Measurements from ENCODE around the gene SHTN1. TPM values are rescaled to one million over a fixed set of nuclear protein-coding genes. Genes with fewer than 3 reads are reported as not detected.

The SHTN1 gene
- total RNA-seq, 2 donors from 2014 or later: 28.1 to 30.9 TPM

DNA sequence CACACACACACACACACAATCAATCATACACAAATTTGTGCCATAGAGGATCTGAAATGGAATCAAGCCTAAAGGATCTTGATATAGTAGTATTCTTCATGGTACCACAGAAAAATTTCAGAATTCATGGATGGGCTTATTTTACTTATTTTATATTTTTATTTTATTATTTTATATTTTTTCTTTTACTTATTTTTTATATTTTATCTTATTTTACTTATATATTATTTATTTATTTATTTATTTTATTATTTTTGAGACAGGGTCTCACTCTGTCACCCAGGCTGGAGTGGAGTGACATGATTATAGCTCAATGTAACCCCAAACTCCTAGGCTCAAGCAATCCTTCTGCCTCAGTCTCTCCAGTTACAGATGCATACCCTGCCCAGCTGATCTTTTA is 16.7 kb downstream of the SHTN1 start:
- no peaks in the 10 kb centered on the region for H3K36me3 ChIP-seq
- H3K27ac ChIP-seq: no peak overlapping the region
- no peak overlapping the region for H3K4me3 ChIP-seq
- no peaks in the 10 kb centered on the region for H3K9me3 ChIP-seq
- no peak overlapping the region for H3K9ac ChIP-seq (ENCODE audit: low read depth in 2 of 2, low read length in 2 of 2)
- no peaks in the 10 kb centered on the region for H3K27me3 ChIP-seq
- no peak for TF ChIP-seq CTCF (IDR thresholded peaks at IDR 0.05)
- H3K4me1 ChIP-seq: no peaks in the 10 kb centered on the region
- no peak for DNase-seq
- intact Hi-C loops (cut with DNase I): no loop called here

GRCh38 chr10:116985611-116986010 is 19.4 kb downstream of the SHTN1 start:
- TF ChIP-seq CTCF (IDR thresholded peaks at IDR 0.05): no peak
- Histone ChIP-seq H3K27me3 (no peaks in the 10 kb centered on the region), H3K4me1 (no peaks in the 10 kb centered on the region), H3K9ac (ENCODE audit: low read depth in 2 of 2, low read length in 2 of 2) (no peak overlapping the region), H3K9me3 (no peaks in the 10 kb centered on the region), H3K36me3 (no peaks in the 10 kb centered on the region), H3K4me3 (no peak overlapping the region), H3K27ac (no peak overlapping the region)
- no peak for DNase-seq
- intact Hi-C loops (cut with DNase I): no loop called here

DNA sequence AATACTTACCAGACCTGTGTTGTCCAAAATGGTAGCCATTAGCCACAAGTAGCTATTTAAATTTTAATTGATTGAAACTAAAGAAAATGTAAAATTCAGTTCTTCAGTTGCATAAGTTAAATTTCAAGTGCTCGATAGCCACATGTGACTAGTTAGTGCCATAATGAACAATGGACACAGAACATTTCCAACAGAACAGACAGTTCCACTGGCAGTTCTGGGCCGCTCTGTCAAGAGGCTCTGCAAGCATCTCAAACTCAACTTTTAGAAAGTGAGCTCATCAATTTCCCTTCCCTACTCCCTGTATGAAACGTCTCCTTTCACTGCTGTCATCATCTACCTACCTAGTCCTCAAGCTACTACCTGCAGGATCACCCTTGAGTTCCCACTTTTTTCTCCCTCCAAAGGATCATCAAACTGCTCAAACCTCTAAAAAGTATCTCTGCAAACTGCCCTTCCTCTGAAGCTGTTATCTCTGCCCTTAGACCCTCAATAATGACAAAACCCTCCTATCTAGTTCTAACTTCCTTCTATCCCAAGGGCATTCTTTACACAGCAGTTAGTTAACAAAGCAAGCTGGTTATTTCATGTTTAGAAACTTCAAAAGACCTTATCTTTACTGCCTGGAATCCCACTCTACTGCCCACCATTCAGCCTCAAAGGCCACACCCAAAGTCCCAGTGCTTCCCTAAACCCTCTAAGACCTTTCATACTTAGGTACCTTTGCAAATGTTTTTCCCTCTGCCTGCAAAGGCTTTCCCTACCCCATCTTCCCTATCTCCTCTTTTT is 20.6 kb downstream of the SHTN1 start:
- no peak for TF ChIP-seq CTCF (IDR thresholded peaks at IDR 0.05)
- DNase-seq: no peak
- intact Hi-C loops (cut with DNase I): no loop called here
- no peak overlapping the region for H3K9ac ChIP-seq (ENCODE audit: low read depth in 2 of 2, low read length in 2 of 2)
- no peaks in the 10 kb centered on the region for H3K27me3 ChIP-seq
- no peaks in the 10 kb centered on the region for H3K9me3 ChIP-seq
- no peaks in the 10 kb centered on the region for H3K4me1 ChIP-seq
- H3K27ac ChIP-seq: no peak overlapping the region
- no peak overlapping the region for H3K4me3 ChIP-seq
- H3K36me3 ChIP-seq: no peaks in the 10 kb centered on the region

DNA sequence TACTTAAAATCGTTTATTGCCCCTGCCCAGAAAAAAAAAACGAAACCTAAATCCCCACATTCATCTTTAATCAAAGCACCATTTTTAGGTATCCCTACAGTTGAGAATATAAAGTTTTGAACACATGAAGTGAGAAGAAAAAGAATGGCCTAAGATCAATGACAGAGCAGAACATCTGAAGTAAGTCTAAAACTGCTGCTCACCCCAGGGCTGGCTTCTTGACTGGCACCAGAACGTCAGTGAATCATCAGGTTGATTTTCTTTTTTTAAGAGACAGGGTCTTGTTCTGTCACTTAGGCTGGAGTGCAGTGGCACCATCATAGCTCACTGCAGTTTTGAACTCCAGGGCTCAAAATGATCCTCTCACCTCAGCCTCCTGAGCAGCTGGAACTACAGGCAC is 24.9 kb downstream of the SHTN1 start:
- H3K9ac ChIP-seq (ENCODE audit: low read depth in 2 of 2, low read length in 2 of 2): no peak overlapping the region
- no peak for DNase-seq
- H3K4me1 ChIP-seq: no peaks in the 10 kb centered on the region
- H3K27me3 ChIP-seq: no peaks in the 10 kb centered on the region
- H3K4me3 ChIP-seq: no peak overlapping the region
- intact Hi-C loops (cut with DNase I): no loop called here
- no peaks in the 10 kb centered on the region for H3K36me3 ChIP-seq
- no peaks in the 10 kb centered on the region for H3K9me3 ChIP-seq
- no peak overlapping the region for H3K27ac ChIP-seq
- TF ChIP-seq CTCF (IDR thresholded peaks at IDR 0.05): no peak

GRCh38 chr10:116978901-116979300 is 26.1 kb downstream of the SHTN1 start:
- Histone ChIP-seq H3K9ac (ENCODE audit: low read depth in 2 of 2, low read length in 2 of 2) (no peak overlapping the region), H3K4me1 (no peaks in the 10 kb centered on the region), H3K4me3 (no peak overlapping the region), H3K27ac (no peak overlapping the region), H3K9me3 (no peaks in the 10 kb centered on the region), H3K27me3 (no peaks in the 10 kb centered on the region), H3K36me3 (no peaks in the 10 kb centered on the region)
- intact Hi-C loops (cut with DNase I): no loop called here
- no peak for TF ChIP-seq CTCF (IDR thresholded peaks at IDR 0.05)
- DNase-seq: no peak

Data from colonic mucosa (tissue), 4 donors.